ENCODE data around the gene ADGRL2.

GRCh38 chr1:81967951-81968350 lies 167.2 kb downstream of the ADGRL2 start:
- TF ChIP-seq CTCF (IDR thresholded peaks at IDR 0.05) (no peak), POLR2A (IDR thresholded peaks at IDR 0.05) (no peak)
